SK-N-SH (cell line): ENCODE measurements around the gene CPS1. TPM values are rescaled to one million over a fixed set of nuclear protein-coding genes. Genes with fewer than 3 reads are reported as not detected.

ENCODE experiments used
- CTCF ChIA-PET: fragments of 300-600, 350-600 bp; formaldehyde crosslinking; extraction: SDS; loops from one replicate; lab custom pipeline; 2021; lab: Yijun Ruan, JAX
- POLR2A ChIA-PET: fragments of 350-600 bp; sonication (Branson Sonifier 250); formaldehyde crosslinking; extraction: SDS; loops from one replicate; lab custom pipeline; 2020; ENCODE audit warnings: antibody characterized with exemption, inconsistent platforms; lab: Yijun Ruan, JAX
- DNase-seq: peaks from one replicate; pipeline ENCODE4 v3.0.0; 2012
- H2AFZ ChIP-seq: fragments of 200-600 bp; sonication (generic); 2 replicates; pipeline ENCODE4 v1.8.1; 2016; ENCODE audit warnings: antibody characterized with exemption, mild to moderate bottlenecking, low read depth
- H3F3A ChIP-seq: fragments of 200-600 bp; sonication (generic); replicated peaks from 2 replicates; pipeline ENCODE3; 2016; ENCODE audit warnings: antibody characterized with exemption, mild to moderate bottlenecking; ENCODE audit not compliant: insufficient read depth
- H3K27ac ChIP-seq, 2 experiments: fragments of 200-500 bp in 1 of 2; fragments of 200-600 bp in 1 of 2; sonication (Bioruptor generic) in 1 of 2; sonication (generic), shearing (Covaris generic) in 1 of 2; 2 replicates each; pipeline versions ENCODE4 v1.5.1 to v1.6.1; 2014 to 2016; ENCODE audit warnings: low read depth in 2 of 2, inconsistent platforms in 1 of 2, low read length in 1 of 2, mild to moderate bottlenecking in 1 of 2, mixed read lengths in 1 of 2
- H3K27me3 ChIP-seq: fragments of 200-600 bp; sonication (generic), shearing (Covaris generic); 2 replicates; pipeline ENCODE4 v1.6.1; 2016; ENCODE audit warnings: mixed run types; ENCODE audit not compliant: insufficient read depth
- H3K36me3 ChIP-seq, 2 experiments: fragments of 200-500 bp in 1 of 2; fragments of 200-600 bp in 1 of 2; sonication (Bioruptor generic) in 1 of 2; sonication (generic) in 1 of 2; replicated peaks in 1 of 2; 2 replicates each; pipeline versions ENCODE3 to v1.5.1; 2014 to 2016; ENCODE audit warnings: low read length in 1 of 2, mild to moderate bottlenecking in 1 of 2; ENCODE audit not compliant: insufficient read depth in 2 of 2, control insufficient read depth in 1 of 2
- H3K4me1 ChIP-seq, 2 experiments: fragments of 200-500 bp in 1 of 2; fragments of 200-600 bp in 1 of 2; sonication (Bioruptor generic) in 1 of 2; sonication (generic), shearing (Covaris generic) in 1 of 2; 2 replicates each; pipeline versions ENCODE4 v1.5.1 to v1.6.1; 2014 to 2016; ENCODE audit warnings: low read depth in 1 of 2, low read length in 1 of 2, mixed run types in 1 of 2; ENCODE audit not compliant: insufficient read depth in 2 of 2, control insufficient read depth in 1 of 2
- H3K4me2 ChIP-seq: fragments of 200-600 bp; sonication (generic), shearing (Covaris generic); 2 replicates; pipeline ENCODE4 v1.6.1; 2017; ENCODE audit warnings: mixed run types
- H3K4me3 ChIP-seq, 2 experiments: fragments of 200-500 bp in 1 of 2; fragments of 200-600 bp in 1 of 2; sonication (Bioruptor generic) in 1 of 2; sonication (generic), shearing (Covaris generic) in 1 of 2; 2 replicates each; pipeline versions ENCODE4 v1.5.1 to v1.8.1; 2014 to 2016; ENCODE audit warnings: low read depth in 2 of 2, inconsistent platforms in 1 of 2, low read length in 1 of 2, mild to moderate bottlenecking in 1 of 2, mixed read lengths in 1 of 2, moderate library complexity in 1 of 2
- H3K79me2 ChIP-seq: fragments of 200-600 bp; sonication (generic); 2 replicates; pipeline ENCODE4 v1.8.1; 2017; ENCODE audit warnings: mild to moderate bottlenecking; ENCODE audit not compliant: insufficient read depth
- H3K9ac ChIP-seq: fragments of 200-600 bp; sonication (generic); 2 replicates; pipeline ENCODE4 v1.6.1; 2017; ENCODE audit warnings: mixed run types
- H3K9me2 ChIP-seq: fragments of 200-600 bp; sonication (generic); 2 replicates; pipeline ENCODE4 v1.6.1; 2017; ENCODE audit warnings: mixed run types
- H3K9me3 ChIP-seq: fragments of 200-600 bp; sonication (generic); 2 replicates; pipeline ENCODE4 v1.6.1; 2017; ENCODE audit warnings: mixed run types, mild to moderate bottlenecking, moderate library complexity
- H4K20me1 ChIP-seq: fragments of 200-600 bp; sonication (generic); 2 replicates; pipeline ENCODE4 v1.6.1; 2017; ENCODE audit warnings: mild to moderate bottlenecking, mixed run types; ENCODE audit not compliant: insufficient read depth
- EP300 ChIP-seq, 2 experiments: IDR thresholded peaks; 2 replicates each; pipeline versions ENCODE4 v1.4.0 to v1.6.1; 2012; ENCODE audit warnings: borderline replicate concordance in 1 of 2, low read depth in 1 of 2, low read length in 1 of 2
- FOSL2 ChIP-seq: IDR thresholded peaks from 2 replicates; pipeline ENCODE4 v1.4.0; 2012; ENCODE audit warnings: low read depth, mild to moderate bottlenecking, moderate library complexity, borderline replicate concordance
- FOXM1 ChIP-seq: IDR thresholded peaks from 2 replicates; pipeline ENCODE4 v1.4.0; 2012; ENCODE audit warnings: low read depth, mild to moderate bottlenecking
- POLR2AphosphoS5 ChIP-seq: IDR thresholded peaks from 2 replicates; pipeline ENCODE4 v1.6.1; 2012; ENCODE audit warnings: low read depth, low read length
- RAD21 ChIP-seq: IDR thresholded peaks from 2 replicates; pipeline ENCODE4 v1.6.1; 2012; ENCODE audit warnings: mild to moderate bottlenecking, low read length
- RXRA ChIP-seq: IDR thresholded peaks from 2 replicates; pipeline ENCODE4 v1.4.0; 2012; ENCODE audit warnings: low read depth, mild to moderate bottlenecking, borderline replicate concordance
- SIN3A ChIP-seq: IDR thresholded peaks from 2 replicates; pipeline ENCODE4 v1.6.1; 2012; ENCODE audit warnings: low read depth, mild to moderate bottlenecking, low read length, moderate library complexity, borderline replicate concordance
- TAF1 ChIP-seq: IDR thresholded peaks from 2 replicates; pipeline ENCODE4 v1.6.1; 2012; ENCODE audit warnings: low read depth, mild to moderate bottlenecking, low read length, moderate library complexity, borderline replicate concordance
- TEAD4 ChIP-seq: IDR thresholded peaks from 2 replicates; pipeline ENCODE4 v1.4.0; 2012; ENCODE audit warnings: mild to moderate bottlenecking, borderline replicate concordance; ENCODE audit not compliant: insufficient read depth
- WGBS: methylation state at CpG from one replicate; pipeline ENCODE4 v1.1.6; 2017; ENCODE audit warnings: low lambda C conversion rate; 5-methylcytosine and 5-hydroxymethylcytosine counted together
- polyA plus RNA-seq, 3 experiments: library from polyadenylated mRNA; depleted of rRNA; stranded (reverse); fragments of >200 nt; gene quantifications; 2 replicates each; pipeline ENCODE4 v1.2.3, GENCODE V29; 2012
- TF ChIP-seq, protein P1 (sequence below): IDR thresholded peaks from 2 replicates; pipeline ENCODE4 v1.4.0; 2012; ENCODE audit warnings: low read depth, borderline replicate concordance

CPS1 gene
- polyA plus RNA-seq, 1 of the 3 experiments (the other 2 are of a cell fraction): 9.2 TPM

DNA sequence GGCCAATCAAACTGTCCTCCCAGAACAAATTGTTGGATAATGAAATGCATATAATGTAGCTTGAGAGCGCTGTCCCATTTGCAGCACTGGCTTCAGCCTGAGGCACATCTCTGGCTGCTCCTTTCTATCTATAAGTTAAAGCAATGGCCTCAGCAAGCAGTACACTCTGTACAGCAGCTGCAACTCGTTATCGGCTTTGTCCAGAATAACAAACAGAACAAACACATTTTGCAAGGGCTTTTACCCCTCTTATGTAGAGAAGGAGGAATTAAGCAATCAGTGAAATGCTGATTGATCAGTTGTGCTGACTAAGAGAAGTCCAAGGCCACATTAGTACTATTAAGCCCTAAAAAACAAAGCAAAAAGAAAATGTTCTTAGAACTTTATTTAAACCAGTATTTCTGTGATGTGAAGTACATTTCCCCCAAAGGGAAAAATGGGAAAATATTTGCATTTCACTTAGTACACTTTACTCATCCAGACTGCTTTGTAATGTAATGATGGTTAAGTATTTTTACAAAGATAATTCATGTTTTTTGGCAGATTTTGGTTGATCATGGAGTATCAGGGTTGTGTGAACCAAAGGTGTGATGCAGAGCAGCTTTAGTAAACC is 15.0 kb upstream of the CPS1 start (continued):
- TF ChIP-seq, protein P1, sequence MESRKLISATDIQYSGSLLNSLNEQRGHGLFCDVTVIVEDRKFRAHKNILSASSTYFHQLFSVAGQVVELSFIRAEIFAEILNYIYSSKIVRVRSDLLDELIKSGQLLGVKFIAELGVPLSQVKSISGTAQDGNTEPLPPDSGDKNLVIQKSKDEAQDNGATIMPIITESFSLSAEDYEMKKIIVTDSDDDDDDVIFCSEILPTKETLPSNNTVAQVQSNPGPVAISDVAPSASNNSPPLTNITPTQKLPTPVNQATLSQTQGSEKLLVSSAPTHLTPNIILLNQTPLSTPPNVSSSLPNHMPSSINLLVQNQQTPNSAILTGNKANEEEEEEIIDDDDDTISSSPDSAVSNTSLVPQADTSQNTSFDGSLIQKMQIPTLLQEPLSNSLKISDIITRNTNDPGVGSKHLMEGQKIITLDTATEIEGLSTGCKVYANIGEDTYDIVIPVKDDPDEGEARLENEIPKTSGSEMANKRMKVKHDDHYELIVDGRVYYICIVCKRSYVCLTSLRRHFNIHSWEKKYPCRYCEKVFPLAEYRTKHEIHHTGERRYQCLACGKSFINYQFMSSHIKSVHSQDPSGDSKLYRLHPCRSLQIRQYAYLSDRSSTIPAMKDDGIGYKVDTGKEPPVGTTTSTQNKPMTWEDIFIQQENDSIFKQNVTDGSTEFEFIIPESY: no peak
- TF ChIP-seq TAF1 (no peak), EP300 (IDR thresholded peaks at IDR 0.05; ENCODE audit: borderline replicate concordance in 1 of 2, low read depth in 1 of 2, low read length in 1 of 2) (peak in 1 of 2 experiments; percentile 67; a peak in 2 of 4 replicates), RXRA (no peak)

DNA sequence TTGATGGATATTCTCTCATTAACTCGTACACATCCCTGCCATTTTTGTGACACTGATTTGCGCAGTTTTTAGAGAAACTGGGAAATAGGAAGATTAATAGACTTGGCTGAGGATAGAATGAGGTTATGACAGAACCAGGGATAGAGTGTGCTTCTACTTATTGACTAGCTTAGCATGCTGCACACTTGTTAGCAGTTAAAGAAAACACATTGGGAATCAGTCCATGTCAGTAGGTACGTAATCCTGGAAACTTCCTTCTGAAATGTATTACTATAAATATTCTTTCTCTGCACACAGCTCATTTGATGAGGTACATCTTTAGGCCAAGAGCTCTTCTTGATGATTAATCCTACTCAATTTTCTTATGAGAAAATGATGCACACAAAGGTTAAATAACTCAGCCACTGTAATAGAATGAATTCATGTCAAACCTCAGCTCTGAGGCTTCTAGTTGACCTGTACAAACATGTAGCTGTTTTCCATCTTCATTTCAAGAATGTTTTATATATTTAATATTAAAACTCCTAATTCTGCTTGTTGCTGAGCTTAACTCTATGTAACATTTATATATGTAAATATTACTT is 12.3 kb upstream of the CPS1 start:
- no peaks in the 10 kb centered on the region for H3K79me2 ChIP-seq
- POLR2A ChIA-PET: no interaction called here
- no peak for DNase-seq
- H3K9me3 ChIP-seq: no peaks in the 10 kb centered on the region
- no peak overlapping the region for H3K27ac ChIP-seq
- no peak overlapping the region for H3K9ac ChIP-seq
- no peak overlapping the region for H2AFZ ChIP-seq
- H3F3A ChIP-seq: no peaks in the 10 kb centered on the region
- CTCF ChIA-PET: interaction anchor here (1.3 kb wide), 1 partner anchor 74 kb away, joined by 4 read pairs; no protein-coding TSS in a partner anchor
- H3K4me3 ChIP-seq: no peak overlapping the region
- no peaks in the 10 kb centered on the region for H4K20me1 ChIP-seq
- no peaks in the 10 kb centered on the region for H3K9me2 ChIP-seq
- WGBS: 90% methylated on average over 3 of the region's 3 CpGs
- no peaks in the 10 kb centered on the region for H3K27me3 ChIP-seq
- TF ChIP-seq EP300 (IDR thresholded peaks at IDR 0.05; ENCODE audit: borderline replicate concordance in 1 of 2, low read depth in 1 of 2, low read length in 1 of 2): no peak
- no peak for TF ChIP-seq TEAD4
- no peak for TF ChIP-seq FOSL2
- no peak for TF ChIP-seq POLR2AphosphoS5
- TF ChIP-seq SIN3A: no peak
- TF ChIP-seq, protein P1: no peak
- TF ChIP-seq FOXM1: no peak
- no peak for TF ChIP-seq RAD21
- H3K4me1 ChIP-seq: peaks cover 0 to 13% of the 10 kb centered on the region in 2 experiments; a peak in 2 of 4 replicates
- no peaks in the 10 kb centered on the region for H3K36me3 ChIP-seq
- no peak overlapping the region for H3K4me2 ChIP-seq
